ENCODE results near the gene PWWP2B.

- TF ChIP-seq E2F1 (CRISPR knock-in tag; IDR thresholded peaks at IDR 0.05) = no peak
- no peak for TF ChIP-seq IRF1 (CRISPR knock-in tag; IDR thresholded peaks at IDR 0.05)
Observed at GRCh38 chr10:132396494-132397035, 435 bp upstream of the PWWP2B start.

All from WTC11 (cell line).